ENCODE data around the gene TLR8.

Gene TLR8

DNA sequence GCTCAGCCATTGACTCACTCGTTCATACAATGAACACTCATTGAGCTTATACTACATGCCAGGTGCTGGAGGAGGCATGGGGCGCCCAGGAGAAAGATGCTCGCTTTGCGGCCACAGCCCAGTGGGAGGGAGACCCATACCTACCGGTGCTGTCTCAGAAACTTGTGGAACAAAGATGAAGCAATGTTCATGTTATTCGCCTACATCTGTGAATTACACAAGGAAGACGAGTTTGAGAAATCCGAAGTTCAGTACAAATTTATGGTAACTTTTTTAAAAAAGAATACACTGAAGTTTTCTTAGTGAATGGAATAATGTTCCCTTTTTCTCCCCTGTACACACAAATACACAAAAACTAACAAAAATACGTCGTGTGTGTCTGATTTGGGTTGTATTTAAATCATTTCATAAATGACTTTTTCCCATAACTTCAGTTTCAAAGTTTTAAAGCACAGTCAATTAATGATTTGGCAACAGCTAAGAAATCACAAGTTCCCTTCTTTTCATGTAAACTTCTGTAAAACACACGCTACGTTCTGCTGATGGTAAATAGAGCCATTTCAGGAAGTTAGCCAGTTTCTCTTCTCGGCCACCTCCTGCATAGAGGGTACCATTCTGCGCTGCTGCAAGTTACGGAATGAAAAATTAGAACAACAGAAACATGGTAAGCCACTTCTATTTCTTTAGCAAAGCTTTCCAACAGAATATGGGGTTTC is at the start of gene TLR8:
Gene TLR8, plus strand, starts transcription at position 575 of the 716 bp plus-strand sequence. Its CDS starts 87 bp downstream, at position 662.
- DNase-seq, result no peak

DNA sequence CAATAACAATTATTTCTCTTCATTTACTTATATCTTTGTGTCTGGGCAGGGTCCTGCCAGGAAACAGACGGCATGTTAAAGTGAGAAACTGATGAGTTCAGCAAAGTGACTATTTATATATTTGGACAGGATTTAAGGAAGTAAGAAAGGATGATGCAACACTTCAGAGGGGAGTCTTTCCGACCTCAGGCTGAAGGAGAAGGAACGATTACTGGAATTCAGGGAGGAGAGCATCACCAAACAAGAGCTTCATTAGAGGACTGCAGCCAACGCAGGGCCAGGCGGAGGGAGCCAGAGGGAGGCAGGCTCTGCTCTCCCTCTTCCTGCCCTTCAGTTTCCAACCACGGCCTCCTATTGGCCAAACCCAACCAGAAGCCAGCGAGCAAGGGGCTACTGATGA is 41.1 kb upstream of the TLR8 start:
- DNase-seq, result no peak

DNA sequence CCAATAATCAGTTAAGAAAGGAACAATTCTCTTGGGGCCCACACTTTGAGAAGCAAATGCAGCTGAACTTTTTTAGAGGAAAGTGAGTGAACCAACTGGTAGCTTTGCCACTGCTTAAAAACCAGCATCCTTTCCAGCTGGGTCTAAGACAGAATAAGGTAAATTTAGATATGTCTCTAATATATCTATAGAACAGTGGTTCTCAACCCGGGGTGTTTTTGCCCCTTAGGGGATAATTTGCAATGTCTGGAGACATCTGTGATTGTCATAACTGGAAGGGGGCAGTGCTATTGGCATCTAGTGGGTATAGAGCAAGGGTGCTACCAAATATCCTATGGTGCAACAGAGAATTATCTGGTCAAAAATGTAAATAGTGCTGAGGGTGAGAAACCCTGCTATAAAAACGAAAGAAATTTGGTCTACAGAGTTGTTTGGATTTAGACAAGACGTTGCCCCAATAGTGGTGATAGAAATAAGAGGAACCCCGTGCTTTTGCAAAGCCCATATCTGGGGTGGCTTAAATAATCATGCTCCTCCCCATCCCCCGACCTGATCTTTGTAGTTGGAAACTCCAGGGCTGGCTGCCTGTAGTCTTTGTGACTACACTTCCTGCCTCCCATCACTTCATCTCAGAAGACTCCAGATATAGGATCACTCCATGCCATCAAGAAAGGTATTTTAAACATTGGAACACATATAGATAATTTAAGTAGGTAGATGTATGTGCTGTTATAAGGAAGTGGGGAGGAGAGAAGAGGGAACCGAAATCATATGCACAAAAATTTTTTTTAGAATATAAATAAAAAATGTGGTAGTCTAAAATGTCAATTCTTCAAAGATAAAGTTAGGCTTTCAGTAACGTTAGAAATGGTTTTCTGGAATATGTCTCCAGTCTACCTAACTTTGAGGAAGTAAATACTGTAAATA is 39.7 kb upstream of the TLR8 start, which contains the start of gene TLR7:
Gene TLR7, plus strand, starts transcription at position 622 of the 927 bp plus-strand sequence. CDS start 507 bp downstream, outside the sequence.
- no peak for DNase-seq

DNA sequence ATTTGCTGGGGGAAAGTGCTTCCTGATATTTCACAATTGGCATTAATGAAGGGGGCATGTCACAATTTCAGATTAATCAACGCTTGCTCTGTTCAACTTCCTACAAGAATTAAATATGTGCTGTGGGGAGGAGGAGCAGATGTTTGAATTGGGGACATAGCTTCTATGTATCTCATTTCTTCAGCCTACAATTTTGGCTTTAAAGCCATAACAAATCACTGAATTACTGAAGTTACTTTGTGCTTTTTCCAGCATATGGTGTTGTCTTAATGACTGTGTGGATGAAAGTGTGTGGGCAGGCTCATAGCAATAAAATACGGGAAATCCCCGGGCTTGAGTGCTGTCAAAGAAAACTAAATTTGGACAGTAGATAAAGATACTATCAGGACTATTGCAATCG is 38.7 kb upstream of the TLR8 start:
- no peak for DNase-seq

DNA sequence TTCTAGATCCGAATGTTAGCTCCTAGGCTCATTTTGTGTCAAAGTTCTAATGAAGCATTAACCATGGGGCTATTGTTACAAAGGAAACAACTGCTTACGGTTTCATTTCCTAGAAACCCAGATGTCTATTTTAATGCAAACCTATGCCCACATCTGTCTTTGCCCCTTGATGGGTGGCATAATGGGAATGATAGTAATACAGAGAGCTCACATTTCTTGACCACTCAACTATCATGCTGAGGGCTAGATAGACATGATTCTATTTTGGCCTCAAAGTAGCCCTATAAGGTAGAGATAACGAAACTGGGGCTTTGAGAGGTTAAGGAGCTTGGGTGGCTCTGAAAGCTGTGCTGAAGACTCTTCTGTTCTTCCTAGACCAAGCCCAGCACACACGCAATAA is 37.7 kb upstream of the TLR8 start:
- no peak for DNase-seq

DNA sequence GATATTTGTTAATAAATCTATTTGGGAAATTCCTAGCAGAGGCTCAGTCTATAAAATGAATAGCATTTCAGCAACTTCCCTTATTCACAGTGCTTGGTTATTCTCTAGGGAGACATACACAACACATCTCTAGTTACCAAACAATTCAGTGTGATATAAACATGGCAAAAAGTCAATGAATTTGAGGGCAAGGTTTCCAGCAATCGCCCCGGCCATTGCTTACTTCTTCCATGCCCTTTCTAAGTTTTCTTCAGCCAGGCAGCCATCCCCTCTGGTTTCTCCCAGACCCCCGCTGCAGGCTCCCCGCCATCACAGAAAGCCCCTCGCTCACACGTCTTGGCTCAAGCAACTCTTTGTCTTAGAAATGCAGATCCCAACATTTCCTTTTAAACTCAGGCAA is 35.2 kb upstream of the TLR8 start:
- DNase-seq, result no peak

DNA sequence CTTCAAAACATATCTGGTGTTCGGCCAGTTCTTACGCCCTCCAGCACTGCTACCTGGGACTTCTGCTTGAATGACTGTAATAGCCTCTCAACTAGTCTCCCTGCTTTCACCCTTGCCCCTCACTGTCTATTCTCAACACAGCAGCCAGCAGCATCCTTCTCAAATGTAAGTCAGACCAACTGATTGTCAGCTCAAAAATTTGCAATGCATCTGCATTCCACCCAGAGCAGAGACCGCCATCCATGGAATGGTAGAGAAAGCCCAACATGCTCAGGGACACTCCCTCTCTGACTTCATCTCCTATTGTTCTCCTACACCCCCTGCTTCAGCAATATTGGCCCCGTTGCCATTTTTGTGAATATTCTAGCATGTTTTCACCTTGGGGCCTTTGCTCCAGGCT is 33.7 kb upstream of the TLR8 start:
- DNase-seq, result no peak

DNA sequence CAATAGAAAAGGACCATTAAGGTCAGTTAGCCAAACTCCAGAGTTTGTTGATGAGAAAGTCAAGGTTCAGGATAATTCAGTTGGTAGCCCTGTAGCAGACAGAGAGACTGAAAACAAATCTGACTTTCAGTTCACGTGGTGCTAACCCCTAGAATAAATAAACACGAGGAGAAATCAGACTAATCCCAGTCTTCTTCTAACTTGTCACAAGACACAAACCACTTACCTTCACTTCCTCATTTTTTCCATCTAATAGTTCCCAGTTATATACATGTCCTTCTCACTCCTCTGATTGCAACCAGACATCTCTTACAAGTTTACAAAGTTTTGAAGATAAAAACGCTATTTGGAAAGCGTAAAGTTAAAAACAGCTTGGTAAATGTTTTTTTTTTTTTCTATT is 31.8 kb upstream of the TLR8 start:
- no peak for DNase-seq

DNA sequence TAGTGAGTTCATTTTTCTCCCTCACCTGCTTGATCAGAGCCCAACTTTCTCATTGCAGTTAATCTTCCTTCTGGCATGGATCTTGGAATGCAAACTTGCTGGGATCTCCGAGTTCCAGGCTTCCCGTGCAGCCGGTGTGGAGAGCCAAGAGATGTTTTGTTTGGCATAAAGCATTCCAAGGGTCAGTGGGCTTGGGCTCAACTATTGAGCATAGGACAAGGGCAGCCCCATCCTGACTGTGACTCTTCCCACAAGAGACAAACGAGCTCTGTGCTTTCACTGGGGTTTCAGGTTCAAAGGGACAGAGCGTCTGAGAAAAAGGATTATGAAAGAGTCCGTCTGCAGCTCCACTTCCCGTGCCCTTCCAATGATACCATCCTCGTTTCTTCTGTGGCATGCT is 29.0 kb upstream of the TLR8 start:
- DNase-seq, result no peak

DNA sequence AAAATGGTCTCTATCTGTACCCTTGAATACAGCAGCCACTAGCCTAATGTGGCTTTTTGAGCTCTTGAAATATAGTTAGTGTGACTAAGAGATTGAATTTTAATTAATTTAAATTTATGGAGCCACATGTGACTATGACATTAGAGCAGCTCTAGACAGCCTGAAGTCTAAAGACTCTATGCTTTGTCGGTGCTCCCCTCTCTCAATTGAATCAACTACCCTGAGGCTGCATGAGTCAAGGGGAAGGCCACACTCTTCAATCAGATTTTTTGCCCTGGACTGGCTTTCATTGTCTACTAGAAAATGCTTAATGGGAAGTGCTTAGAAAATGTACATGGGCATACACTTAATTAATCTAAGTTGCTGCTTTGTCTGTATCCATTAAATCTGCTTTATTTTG is 27.9 kb upstream of the TLR8 start:
- DNase-seq, result no peak

DNA sequence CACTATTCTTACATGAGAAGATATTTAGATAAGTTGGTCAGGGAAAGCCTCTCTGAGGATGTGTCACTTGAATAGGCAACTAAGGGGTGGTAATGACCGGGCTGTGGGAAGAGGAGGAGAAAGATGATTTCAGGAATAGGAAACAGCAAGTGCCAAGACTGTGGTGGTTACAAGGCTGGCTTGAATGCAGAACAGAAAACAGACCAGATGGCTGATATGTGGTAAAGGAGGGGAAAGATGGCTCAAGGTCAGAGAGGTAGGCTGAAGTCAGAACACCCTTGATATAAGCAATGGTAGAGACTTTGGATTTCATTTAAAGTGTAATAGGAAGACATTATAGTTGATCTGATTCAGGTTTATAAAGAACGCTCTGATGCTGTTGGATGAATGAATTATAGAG is 24.5 kb upstream of the TLR8 start:
- DNase-seq, result no peak

DNA sequence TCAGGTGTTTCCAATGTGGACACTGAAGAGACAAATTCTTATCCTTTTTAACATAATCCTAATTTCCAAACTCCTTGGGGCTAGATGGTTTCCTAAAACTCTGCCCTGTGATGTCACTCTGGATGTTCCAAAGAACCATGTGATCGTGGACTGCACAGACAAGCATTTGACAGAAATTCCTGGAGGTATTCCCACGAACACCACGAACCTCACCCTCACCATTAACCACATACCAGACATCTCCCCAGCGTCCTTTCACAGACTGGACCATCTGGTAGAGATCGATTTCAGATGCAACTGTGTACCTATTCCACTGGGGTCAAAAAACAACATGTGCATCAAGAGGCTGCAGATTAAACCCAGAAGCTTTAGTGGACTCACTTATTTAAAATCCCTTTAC is 20.9 kb upstream of the TLR8 start:
- no peak for DNase-seq

DNA sequence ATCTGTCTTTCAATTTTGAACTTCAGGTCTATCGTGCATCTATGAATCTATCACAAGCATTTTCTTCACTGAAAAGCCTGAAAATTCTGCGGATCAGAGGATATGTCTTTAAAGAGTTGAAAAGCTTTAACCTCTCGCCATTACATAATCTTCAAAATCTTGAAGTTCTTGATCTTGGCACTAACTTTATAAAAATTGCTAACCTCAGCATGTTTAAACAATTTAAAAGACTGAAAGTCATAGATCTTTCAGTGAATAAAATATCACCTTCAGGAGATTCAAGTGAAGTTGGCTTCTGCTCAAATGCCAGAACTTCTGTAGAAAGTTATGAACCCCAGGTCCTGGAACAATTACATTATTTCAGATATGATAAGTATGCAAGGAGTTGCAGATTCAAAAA is 19.9 kb upstream of the TLR8 start:
- no peak for DNase-seq

DNA sequence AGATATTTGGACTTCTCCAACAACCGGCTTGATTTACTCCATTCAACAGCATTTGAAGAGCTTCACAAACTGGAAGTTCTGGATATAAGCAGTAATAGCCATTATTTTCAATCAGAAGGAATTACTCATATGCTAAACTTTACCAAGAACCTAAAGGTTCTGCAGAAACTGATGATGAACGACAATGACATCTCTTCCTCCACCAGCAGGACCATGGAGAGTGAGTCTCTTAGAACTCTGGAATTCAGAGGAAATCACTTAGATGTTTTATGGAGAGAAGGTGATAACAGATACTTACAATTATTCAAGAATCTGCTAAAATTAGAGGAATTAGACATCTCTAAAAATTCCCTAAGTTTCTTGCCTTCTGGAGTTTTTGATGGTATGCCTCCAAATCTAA is 19.3 kb upstream of the TLR8 start:
- DNase-seq, result no peak

DNA sequence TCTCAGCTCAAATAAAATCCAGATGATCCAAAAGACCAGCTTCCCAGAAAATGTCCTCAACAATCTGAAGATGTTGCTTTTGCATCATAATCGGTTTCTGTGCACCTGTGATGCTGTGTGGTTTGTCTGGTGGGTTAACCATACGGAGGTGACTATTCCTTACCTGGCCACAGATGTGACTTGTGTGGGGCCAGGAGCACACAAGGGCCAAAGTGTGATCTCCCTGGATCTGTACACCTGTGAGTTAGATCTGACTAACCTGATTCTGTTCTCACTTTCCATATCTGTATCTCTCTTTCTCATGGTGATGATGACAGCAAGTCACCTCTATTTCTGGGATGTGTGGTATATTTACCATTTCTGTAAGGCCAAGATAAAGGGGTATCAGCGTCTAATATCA is 18.7 kb upstream of the TLR8 start:
- no peak for DNase-seq

DNA sequence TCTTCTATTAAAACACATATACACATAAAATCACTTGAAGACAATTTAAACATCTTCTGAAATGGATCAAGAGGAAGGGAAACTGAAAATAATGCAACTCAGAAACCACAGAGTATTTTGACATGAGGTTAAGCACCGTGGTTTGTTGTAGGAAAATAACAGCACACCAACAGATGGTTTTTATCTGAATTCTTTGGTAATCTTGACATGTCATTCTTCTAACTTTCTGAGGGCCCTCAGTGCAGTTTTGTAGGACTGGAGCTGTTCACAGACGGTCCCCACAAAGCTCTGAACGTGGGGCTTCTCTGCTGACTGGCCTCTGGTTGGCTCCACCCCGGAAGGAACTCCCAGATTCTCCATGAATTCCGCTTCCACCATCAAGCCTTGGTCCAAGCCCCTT is 16.0 kb upstream of the TLR8 start:
- DNase-seq, result no peak

DNA sequence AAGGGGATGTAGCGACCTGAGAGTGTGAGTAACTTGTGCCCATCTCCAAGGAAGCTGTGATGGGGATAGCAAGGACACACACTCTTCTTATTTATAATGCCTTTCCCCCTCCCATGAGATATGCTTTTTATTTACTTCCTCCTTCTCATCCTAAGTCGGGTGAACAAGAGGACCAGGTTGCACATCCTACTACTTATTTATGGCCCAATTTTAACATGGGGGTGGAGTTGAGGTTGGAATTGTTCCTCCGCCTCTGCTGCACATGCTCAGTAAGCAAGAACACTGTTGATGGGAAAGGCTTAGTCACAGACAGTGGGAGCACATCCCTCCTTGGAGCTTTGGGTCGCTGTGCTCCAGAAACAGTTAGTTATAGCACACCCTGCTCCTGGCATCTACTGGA is 15.2 kb upstream of the TLR8 start:
- no peak for DNase-seq

DNA sequence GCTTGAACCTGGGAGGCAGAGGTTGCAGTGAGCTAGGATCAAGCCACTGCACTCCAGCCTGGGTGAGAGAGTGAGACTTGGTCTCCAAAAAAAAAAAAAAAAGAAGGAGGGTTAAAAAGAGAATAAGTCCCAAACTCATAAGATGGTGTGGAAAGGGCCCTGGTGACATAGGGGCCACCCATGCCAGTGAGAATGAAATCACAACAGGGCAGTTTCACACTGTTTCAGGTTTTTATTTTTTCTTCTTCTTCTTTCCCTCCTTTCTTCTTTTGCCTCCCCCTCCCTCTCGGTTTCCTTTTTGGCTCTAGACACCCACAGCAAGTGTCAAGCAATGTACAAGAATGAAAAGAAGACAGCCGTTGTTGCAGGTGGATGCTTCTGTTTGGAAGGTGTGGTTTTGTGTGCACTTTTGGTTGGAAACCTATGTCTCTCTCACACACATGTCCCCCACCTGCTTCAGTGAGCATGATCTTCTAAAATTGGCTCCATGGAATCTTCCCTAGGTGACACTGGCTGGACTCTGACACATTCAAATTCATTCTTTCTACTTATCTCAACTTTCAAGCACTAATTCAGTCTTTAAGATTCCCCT is 14.4 kb upstream of the TLR8 start:
- no peak for DNase-seq

DNA sequence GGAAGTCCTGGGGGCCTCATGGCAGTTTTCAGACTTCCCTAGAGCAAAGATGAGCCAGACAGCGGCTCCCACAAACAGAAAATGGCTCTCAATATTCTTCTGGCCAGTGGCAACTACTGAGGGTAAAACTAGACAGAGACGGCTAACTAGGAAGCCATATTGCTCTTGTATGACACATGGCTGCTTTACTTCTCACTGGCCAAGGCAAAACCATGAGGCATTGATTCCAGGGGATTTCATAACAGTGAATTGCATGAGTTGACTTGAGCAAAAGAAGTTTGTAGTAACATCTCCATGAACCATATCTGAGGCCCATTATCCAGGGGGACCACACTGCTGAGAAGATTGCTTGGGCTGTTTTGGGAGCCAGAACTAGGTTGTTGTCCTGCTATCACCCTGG is 13.7 kb upstream of the TLR8 start:
- no peak for DNase-seq

DNA sequence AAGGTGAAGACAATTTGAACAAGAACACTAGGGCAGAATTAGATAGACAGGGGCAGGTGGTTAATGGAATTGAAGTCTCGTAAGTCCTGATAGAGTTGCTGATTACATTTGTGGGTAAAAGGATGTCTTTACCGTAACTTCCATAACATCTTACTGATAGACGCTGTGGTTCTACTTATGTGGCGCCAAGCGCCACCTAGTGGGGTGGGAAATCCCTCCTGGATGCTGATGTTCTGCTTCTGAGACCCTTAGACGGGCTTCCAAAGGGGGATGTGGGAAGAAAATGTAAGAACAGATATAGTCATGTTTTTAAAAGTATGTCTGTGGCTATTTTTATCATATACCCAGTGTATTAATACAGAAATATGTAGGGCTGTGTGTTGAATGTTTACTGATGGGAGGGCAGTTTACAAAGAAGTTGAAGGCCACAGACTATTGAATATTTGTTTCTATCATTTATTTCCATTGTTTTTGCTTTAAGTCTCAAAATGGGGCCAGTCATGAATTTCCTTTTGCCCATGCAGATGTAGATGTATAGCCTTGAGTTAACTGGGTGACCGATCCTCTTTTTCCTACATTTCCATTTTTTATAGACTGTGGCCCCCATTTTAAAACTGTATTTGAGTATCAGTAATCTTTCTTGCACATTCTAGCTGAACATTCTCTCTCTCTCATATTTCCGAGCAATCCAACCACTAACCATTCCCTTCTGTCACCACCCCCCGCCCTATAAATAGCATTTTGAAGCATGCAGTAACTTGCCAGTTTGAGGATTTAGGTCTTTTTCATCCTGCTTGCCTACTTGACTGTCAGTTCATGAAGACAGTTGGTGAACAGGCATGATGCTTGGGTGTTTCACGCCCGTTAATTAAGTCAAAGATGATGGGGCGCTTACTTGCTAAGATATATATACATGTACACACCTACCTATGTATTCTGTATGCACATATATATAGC is 12.1 kb upstream of the TLR8 start:
- no peak for DNase-seq

DNA sequence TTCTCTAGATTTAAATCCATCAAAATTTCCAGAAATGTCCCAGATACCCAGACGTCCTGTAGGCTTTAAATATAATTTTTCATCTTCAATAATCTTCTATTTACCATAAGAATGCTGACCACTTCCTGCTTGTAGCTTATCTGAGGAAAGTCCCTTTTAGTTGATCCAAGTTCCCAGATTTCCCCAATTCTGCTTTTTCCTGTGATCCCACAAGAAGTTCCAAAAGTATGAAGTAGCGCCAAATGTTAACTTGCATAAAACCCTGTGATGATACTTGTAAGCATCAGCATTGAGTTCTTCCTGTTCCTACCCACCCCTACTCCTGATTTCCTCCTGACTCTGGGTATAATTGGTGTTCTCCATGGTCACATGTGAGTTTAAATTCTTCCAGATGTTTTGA is 10.6 kb upstream of the TLR8 start:
- no peak for DNase-seq

DNA sequence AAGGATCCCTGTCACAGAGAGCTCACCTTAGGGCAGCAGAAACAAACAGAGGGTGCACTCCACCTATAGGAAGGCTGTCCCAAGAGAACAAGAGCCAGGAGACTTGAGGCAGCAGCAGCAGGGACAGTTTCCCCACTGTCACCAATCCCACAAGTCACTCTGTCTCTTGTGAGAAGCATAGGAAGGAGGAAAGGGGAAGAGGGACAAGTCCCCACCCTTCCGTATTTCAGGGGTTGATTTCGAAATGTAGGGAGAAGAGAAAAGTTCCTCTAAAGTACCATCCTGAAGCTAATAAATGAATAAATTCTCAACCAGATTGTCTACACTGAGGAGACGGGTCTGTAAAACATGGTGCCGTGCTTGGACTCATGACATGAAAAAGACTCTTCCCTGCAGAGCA is 9.5 kb upstream of the TLR8 start:
- DNase-seq, result no peak

DNA sequence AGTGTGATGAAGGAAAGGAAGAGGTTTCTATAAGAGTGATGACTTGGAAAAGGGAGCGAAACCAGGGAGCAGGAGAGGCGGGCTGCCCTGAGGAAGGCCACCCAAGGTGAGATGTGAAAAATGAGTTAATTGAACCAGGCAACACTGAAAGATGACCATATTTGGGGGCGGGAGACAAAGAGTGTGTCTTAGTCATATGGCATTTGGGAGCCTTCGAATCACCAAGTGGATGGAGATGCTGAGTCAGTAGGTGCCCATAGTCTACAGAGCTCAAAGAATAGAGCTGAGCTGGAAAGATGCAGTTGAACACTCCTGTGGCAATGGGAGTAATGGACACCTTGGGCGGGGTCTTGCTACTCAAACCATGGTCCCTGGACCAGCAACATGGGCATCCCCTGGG is 8.3 kb upstream of the TLR8 start:
- DNase-seq, result no peak

All from NCI-H510A (cell line).